ENCODE measurements around the gene C5.

C5 gene

DNA sequence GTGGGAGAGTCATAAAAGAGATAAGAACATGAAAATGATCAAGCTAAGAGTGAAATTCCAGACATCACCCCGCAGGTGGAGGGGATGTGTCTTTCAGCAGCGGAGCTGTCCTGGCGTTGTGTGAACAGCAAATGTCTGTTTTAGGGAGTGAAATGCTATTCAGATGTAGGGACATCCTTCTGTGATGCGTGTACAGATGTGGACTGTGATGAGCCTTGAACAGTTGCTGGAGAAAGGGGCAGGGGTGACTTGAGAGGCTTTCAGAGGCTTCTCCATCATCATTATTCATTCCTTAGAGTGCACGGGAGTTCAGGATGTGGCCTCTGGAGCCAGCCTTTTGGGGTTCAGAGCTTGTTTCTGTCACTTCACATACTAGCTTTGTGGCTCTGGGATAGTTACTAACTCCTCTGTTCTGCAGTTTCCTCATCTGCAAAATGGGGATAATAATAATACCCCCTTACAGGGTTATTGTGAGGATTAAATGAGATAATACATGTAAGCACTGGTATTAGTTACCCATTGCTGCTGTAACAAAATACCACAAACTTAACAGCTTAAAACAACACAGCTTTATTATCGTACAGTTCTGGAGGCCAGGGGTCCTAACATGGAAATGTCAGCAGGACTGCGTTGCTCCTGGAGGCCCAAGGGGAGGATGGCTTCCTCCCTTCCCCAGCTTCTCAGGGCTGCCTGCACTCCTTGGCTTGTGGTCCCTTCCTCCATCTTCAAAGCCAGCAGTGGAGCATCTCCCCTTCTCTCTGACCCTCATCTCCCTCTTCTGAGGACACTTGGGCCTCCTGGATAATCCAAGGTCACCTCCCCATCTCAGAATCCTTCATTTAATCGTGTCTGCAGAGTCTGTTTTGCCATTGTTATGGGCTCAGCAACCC, 132.8 kb downstream of the C5 start:
- TF ChIP-seq, protein P1, sequence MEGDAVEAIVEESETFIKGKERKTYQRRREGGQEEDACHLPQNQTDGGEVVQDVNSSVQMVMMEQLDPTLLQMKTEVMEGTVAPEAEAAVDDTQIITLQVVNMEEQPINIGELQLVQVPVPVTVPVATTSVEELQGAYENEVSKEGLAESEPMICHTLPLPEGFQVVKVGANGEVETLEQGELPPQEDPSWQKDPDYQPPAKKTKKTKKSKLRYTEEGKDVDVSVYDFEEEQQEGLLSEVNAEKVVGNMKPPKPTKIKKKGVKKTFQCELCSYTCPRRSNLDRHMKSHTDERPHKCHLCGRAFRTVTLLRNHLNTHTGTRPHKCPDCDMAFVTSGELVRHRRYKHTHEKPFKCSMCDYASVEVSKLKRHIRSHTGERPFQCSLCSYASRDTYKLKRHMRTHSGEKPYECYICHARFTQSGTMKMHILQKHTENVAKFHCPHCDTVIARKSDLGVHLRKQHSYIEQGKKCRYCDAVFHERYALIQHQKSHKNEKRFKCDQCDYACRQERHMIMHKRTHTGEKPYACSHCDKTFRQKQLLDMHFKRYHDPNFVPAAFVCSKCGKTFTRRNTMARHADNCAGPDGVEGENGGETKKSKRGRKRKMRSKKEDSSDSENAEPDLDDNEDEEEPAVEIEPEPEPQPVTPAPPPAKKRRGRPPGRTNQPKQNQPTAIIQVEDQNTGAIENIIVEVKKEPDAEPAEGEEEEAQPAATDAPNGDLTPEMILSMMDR (conservative IDR thresholded peaks at IDR 0.05; ENCODE audit: low read depth, low read length) = peak; percentile 0
- H3K4me3 ChIP-seq (ENCODE audit: low read length) = no peak overlapping the region
- DNase-seq (ENCODE audit: low read depth) = no peak

DNA sequence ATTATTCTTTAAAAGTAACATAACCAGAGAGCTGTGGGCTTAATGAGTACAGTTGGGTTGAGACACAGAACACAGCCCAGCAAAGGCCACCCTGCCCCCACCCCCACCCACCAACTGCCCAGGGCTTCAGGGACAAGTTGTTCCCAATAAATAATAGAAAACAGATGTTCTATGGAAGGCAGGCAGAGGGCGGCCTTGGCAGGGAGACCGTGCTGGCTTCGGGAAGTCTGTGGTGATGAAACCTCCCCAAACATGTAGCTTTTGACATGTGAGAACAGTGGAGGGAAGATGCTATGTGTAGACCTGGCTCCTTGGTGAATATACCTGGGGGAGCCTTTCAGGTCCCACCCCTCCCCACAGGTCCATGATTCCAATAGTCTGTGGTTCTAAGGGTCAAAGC, 133.5 kb downstream of the C5 start:
- TF ChIP-seq, protein P1 (conservative IDR thresholded peaks at IDR 0.05; ENCODE audit: low read depth, low read length) = no peak
- no peak overlapping the region for H3K4me3 ChIP-seq (ENCODE audit: low read length)
- DNase-seq (ENCODE audit: low read depth) = no peak

GRCh38 chr9:120915854-120916470, 134.1 kb downstream of the C5 start:
- H3K4me3 ChIP-seq (ENCODE audit: low read length) = no peak overlapping the region
- TF ChIP-seq, protein P1 (conservative IDR thresholded peaks at IDR 0.05; ENCODE audit: low read depth, low read length) = no peak
- DNase-seq (ENCODE audit: low read depth) = no peak

GRCh38 chr9:120914953-120915352, 135.1 kb downstream of the C5 start:
- DNase-seq (ENCODE audit: low read depth) = no peak
- TF ChIP-seq, protein P1 (conservative IDR thresholded peaks at IDR 0.05; ENCODE audit: low read depth, low read length) = no peak
- H3K4me3 ChIP-seq (ENCODE audit: low read length) = no peak overlapping the region

- TF ChIP-seq, protein P1 (conservative IDR thresholded peaks at IDR 0.05; ENCODE audit: low read depth, low read length) = no peak
- no peak for DNase-seq (ENCODE audit: low read depth)
- H3K4me3 ChIP-seq (ENCODE audit: low read length) = no peak overlapping the region
Measured at GRCh38 chr9:120914396-120914795, 135.7 kb downstream of the C5 start.

DNA sequence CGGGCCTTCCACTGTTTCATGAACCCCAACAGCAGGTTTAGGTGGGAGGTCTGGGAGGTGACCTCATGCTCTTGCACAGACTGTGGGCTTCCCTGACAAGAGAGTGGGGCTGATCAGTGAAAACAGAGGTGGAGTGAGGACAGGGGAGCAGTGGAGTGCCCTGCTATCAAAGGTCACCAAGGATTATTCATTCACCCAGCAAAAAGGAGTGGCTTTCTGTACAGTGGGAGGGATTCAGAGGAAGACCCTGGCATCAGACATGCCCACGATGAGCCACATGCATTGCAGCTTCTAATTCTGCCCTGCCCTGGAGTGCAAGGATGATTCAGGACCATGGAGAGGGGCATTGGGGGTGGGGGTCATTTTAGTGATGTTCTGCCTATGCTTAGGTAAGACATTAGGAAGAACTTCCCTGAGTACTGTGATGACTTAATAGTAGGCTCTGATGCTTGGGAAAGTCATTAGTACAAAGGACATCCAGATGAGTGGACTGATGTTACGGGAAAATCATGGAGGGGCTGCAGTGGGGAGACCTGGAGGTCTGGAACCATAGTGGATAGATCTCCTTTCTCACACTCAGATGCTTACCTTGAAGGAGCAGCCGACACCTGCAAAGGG, 136.3 kb downstream of the C5 start:
- H3K4me3 ChIP-seq (ENCODE audit: low read length) = no peak overlapping the region
- DNase-seq (ENCODE audit: low read depth) = no peak
- TF ChIP-seq, protein P1 (conservative IDR thresholded peaks at IDR 0.05; ENCODE audit: low read depth, low read length) = no peak

Data from retinal pigment epithelial cell (primary cell).